Neural cell (in vitro differentiated cells): ENCODE data around the gene IFNLR1. TPM values are rescaled to one million over a fixed set of nuclear protein-coding genes. Genes with fewer than 3 reads are reported as not detected.

ENCODE experiments used
- H2AFZ ChIP-seq: fragments of 200-600, 300-800 bp; sonication (generic), shearing (Covaris generic); 2 replicates; pipeline ENCODE4 v1.6.0; 2014; ENCODE audit warnings: low read depth, mild to moderate bottlenecking, antibody characterized with exemption, low read length, moderate library complexity
- H3F3A ChIP-seq: fragments of 200-600 bp; shearing (Covaris generic); 2 replicates; pipeline ENCODE4 v1.6.1; 2016; ENCODE audit warnings: mild to moderate bottlenecking, moderate library complexity, mixed read lengths, antibody characterized with exemption, low read length; ENCODE audit not compliant: insufficient read depth, poor library complexity, severe bottlenecking
- H3K27ac ChIP-seq: fragments of 200-600, 300-800 bp; sonication (generic), shearing (Covaris generic); 2 replicates; pipeline ENCODE4 v1.5.1; 2014; ENCODE audit warnings: mild to moderate bottlenecking, low read length, moderate library complexity
- H3K27me3 ChIP-seq: fragments of 300-800, 200-600 bp; sonication (generic), shearing (Covaris generic); 2 replicates; pipeline ENCODE4 v1.6.0; 2014; ENCODE audit warnings: mild to moderate bottlenecking, low read depth, low read length, moderate library complexity; ENCODE audit not compliant: insufficient read depth
- H3K36me3 ChIP-seq: fragments of 300-800, 200-600 bp; sonication (generic), shearing (Covaris generic); 2 replicates; pipeline ENCODE4 v1.5.1; 2014; ENCODE audit warnings: mild to moderate bottlenecking, antibody characterized with exemption, low read length, moderate library complexity; ENCODE audit not compliant: insufficient read depth
- H3K4me2 ChIP-seq: fragments of 300-800, 200-600 bp; sonication (generic), shearing (Covaris generic); 2 replicates; pipeline ENCODE4 v1.6.0; 2014; ENCODE audit warnings: mild to moderate bottlenecking, low read length
- H3K4me3 ChIP-seq: fragments of 300-800, 200-600 bp; sonication (generic), shearing (Covaris generic); 2 replicates; pipeline ENCODE4 v1.5.1; 2014; ENCODE audit warnings: mild to moderate bottlenecking, low read length, moderate library complexity
- H3K79me2 ChIP-seq: fragments of 200-600 bp; shearing (Covaris generic); replicated peaks from 2 replicates; pipeline ENCODE4 v1.6.0; 2014; ENCODE audit warnings: mild to moderate bottlenecking, low read length, moderate library complexity; ENCODE audit not compliant: insufficient read depth
- H3K9ac ChIP-seq: fragments of 300-800, 200-600 bp; sonication (generic), shearing (Covaris generic); 2 replicates; pipeline ENCODE4 v1.6.1; 2016; ENCODE audit warnings: mild to moderate bottlenecking, low read length, mixed read lengths
- H3K9me2 ChIP-seq: fragments of 200-600 bp; shearing (Covaris generic); 2 replicates; pipeline ENCODE4 v1.6.1; 2016; ENCODE audit warnings: mild to moderate bottlenecking, low read length, mixed read lengths; ENCODE audit not compliant: insufficient read depth
- H3K9me3 ChIP-seq: fragments of 200-600, 300-800 bp; sonication (generic), shearing (Covaris generic); 2 replicates; pipeline ENCODE4 v1.6.1; 2016; ENCODE audit warnings: mild to moderate bottlenecking, mixed run types, low read length, moderate library complexity, mixed read lengths
- H4K20me1 ChIP-seq: fragments of 200-600 bp; shearing (Covaris generic); 2 replicates; pipeline ENCODE4 v1.6.1; 2016; ENCODE audit warnings: mild to moderate bottlenecking, mixed run types; ENCODE audit not compliant: insufficient read depth
- CTCF ChIP-seq: fragments of 450-650 bp; IDR thresholded peaks from 2 replicates; pipeline ENCODE4 v1.5.1; 2014; ENCODE audit warnings: antibody characterized with exemption, mild to moderate bottlenecking, moderate library complexity; ENCODE audit not compliant: poor library complexity, severe bottlenecking
- EP300 ChIP-seq: fragments of 450-650 bp; conservative IDR thresholded peaks from 2 replicates; pipeline ENCODE4 v1.6.1; 2014; ENCODE audit warnings: antibody characterized with exemption, mild to moderate bottlenecking, moderate library complexity; ENCODE audit not compliant: poor library complexity, severe bottlenecking
- EZH2 ChIP-seq: fragments of 200-600, 300-800 bp; shearing (Covaris generic), sonication (generic); IDR thresholded peaks from 2 replicates; pipeline ENCODE4 v1.6.1; 2014; ENCODE audit warnings: antibody characterized with exemption, low read length, borderline replicate concordance, mild to moderate bottlenecking; ENCODE audit not compliant: insufficient read depth, poor library complexity, severe bottlenecking
- MXI1 ChIP-seq: fragments of 450-650 bp; conservative IDR thresholded peaks from 2 replicates; pipeline ENCODE4 v1.6.1; 2014; ENCODE audit warnings: antibody characterized with exemption, mild to moderate bottlenecking; ENCODE audit not compliant: poor library complexity, severe bottlenecking
- POLR2AphosphoS5 ChIP-seq: IDR thresholded peaks from 2 replicates; pipeline ENCODE4 v1.6.1; 2012
- RAD21 ChIP-seq: fragments of 450-650 bp; conservative IDR thresholded peaks from 2 replicates; pipeline ENCODE4 v1.6.1; 2014; ENCODE audit warnings: antibody characterized with exemption, mild to moderate bottlenecking, moderate library complexity
- REST ChIP-seq: IDR thresholded peaks from 2 replicates; pipeline ENCODE4 v1.6.1; 2012; ENCODE audit warnings: borderline replicate concordance
- SMC3 ChIP-seq: fragments of 450-650 bp; conservative IDR thresholded peaks from 2 replicates; pipeline ENCODE4 v1.6.1; 2014; ENCODE audit warnings: antibody characterized with exemption, mild to moderate bottlenecking, moderate library complexity; ENCODE audit not compliant: poor library complexity
- TAF1 ChIP-seq: IDR thresholded peaks from 2 replicates; pipeline ENCODE4 v1.6.1; 2012; ENCODE audit warnings: low read depth
- polyA plus RNA-seq: library from polyadenylated mRNA; depleted of rRNA; stranded (reverse); fragments of >200 nt; gene quantifications from 2 replicates; pipeline ENCODE4 v1.2.3, GENCODE V29; 2014

The IFNLR1 gene
- polyA plus RNA-seq, 1 donor from 2014 or later: 0.32 TPM

GRCh38 chr1:24164004-24164403, 23.1 kb downstream of the IFNLR1 start:
- no peak overlapping the region for H2AFZ ChIP-seq
- H3K9me3 ChIP-seq: no peaks in the 10 kb centered on the region
- H4K20me1 ChIP-seq: no peaks in the 10 kb centered on the region
- H3K36me3 ChIP-seq: no peaks in the 10 kb centered on the region
- no peak overlapping the region for H3K27ac ChIP-seq
- H3F3A ChIP-seq: no peaks in the 10 kb centered on the region
- no peaks in the 10 kb centered on the region for H3K9me2 ChIP-seq
- H3K9ac ChIP-seq: no peak overlapping the region
- H3K4me2 ChIP-seq: no peak overlapping the region
- H3K27me3 ChIP-seq: no peaks in the 10 kb centered on the region
- TF ChIP-seq RAD21 (no peak), MXI1 (no peak), SMC3 (no peak), REST (no peak), CTCF (no peak), POLR2AphosphoS5 (no peak), EP300 (no peak), TAF1 (no peak), EZH2 (no peak)
- no peak overlapping the region for H3K4me3 ChIP-seq
- H3K79me2 ChIP-seq: no peaks in the 10 kb centered on the region

- no peaks in the 10 kb centered on the region for H3K9me2 ChIP-seq
- H3K27ac ChIP-seq: no peak overlapping the region
- H3K27me3 ChIP-seq: no peaks in the 10 kb centered on the region
- TF ChIP-seq CTCF (no peak), TAF1 (no peak), SMC3 (no peak), MXI1 (no peak), EP300 (no peak)
- no peaks in the 10 kb centered on the region for H3K36me3 ChIP-seq
- H3K4me3 ChIP-seq: no peak overlapping the region
- H3F3A ChIP-seq: no peaks in the 10 kb centered on the region
- H3K9me3 ChIP-seq: no peaks in the 10 kb centered on the region
- no peaks in the 10 kb centered on the region for H3K79me2 ChIP-seq
- H3K4me2 ChIP-seq: no peak overlapping the region
- no peak overlapping the region for H2AFZ ChIP-seq
- H4K20me1 ChIP-seq: no peaks in the 10 kb centered on the region
- no peak overlapping the region for H3K9ac ChIP-seq
Measured at GRCh38 chr1:24162201-24162600, 24.9 kb downstream of the IFNLR1 start.
